ENCODE measurements around the gene NTSR2. TPM values are rescaled to one million over a fixed set of nuclear protein-coding genes. Genes with fewer than 3 reads are reported as not detected.

NTSR2 gene
- total and polyA plus RNA-seq, 4 donors: not detected

- DNase-seq (ENCODE audit: low spot score): no peak
- H3K4me1 ChIP-seq (ENCODE audit: control insufficient read depth in 4 of 4, insufficient read depth in 4 of 4, low read length in 3 of 4): peaks cover 0 to 16% (median 7%) of the 10 kb centered on the region in 4 donors
- 82% methylated on average over 5 of the region's 5 CpGs for WGBS
- no peak overlapping the region for H3K4me3 ChIP-seq (ENCODE audit: low read depth in 1 of 3, low read length in 3 of 3)
- no peak for TF ChIP-seq SP1 (IDR thresholded peaks at IDR 0.05)
- no peak for TF ChIP-seq HNF4G (IDR thresholded peaks at IDR 0.05)
- no peak for TF ChIP-seq REST (IDR thresholded peaks at IDR 0.05)
- no peak for TF ChIP-seq RXRA (IDR thresholded peaks at IDR 0.05)
- no peak for TF ChIP-seq MAX (IDR thresholded peaks at IDR 0.05)
- TF ChIP-seq ZBTB33 (IDR thresholded peaks at IDR 0.05): no peak
- TF ChIP-seq HNF4A (conservative IDR thresholded peaks at IDR 0.05): no peak
- TF ChIP-seq JUND (IDR thresholded peaks at IDR 0.05): no peak
- no peak for TF ChIP-seq TAF1 (conservative IDR thresholded peaks at IDR 0.05)
- TF ChIP-seq GABPA (IDR thresholded peaks at IDR 0.05 in 1 of 2, conservative IDR thresholded peaks at IDR 0.05 in 1 of 2): no peak
- TF ChIP-seq ATF3 (IDR thresholded peaks at IDR 0.05): no peak
- TF ChIP-seq FOXA2 (IDR thresholded peaks at IDR 0.05): no peak
- no peak for TF ChIP-seq EGR1 (IDR thresholded peaks at IDR 0.05; ENCODE audit: low read depth in 2 of 2)
- TF ChIP-seq RAD21 (IDR thresholded peaks at IDR 0.05): no peak
- TF ChIP-seq CTCF (IDR thresholded peaks at IDR 0.05; ENCODE audit: low read depth, low read length, missing input control): no peak
- TF ChIP-seq YY1 (IDR thresholded peaks at IDR 0.05): no peak
- TF ChIP-seq FOXA1 (IDR thresholded peaks at IDR 0.05): no peak
- no peak for TF ChIP-seq NR2F2 (IDR thresholded peaks at IDR 0.05)
- no peaks in the 10 kb centered on the region for H3K27me3 ChIP-seq (ENCODE audit: control insufficient read depth in 4 of 4, insufficient read depth in 4 of 4, low read length in 3 of 4)
- no peak overlapping the region for H3K27ac ChIP-seq (ENCODE audit: low read depth in 1 of 2, low read length in 2 of 2)
- H3K9me3 ChIP-seq (ENCODE audit: control insufficient read depth in 4 of 4, low read length in 3 of 4): no peaks in the 10 kb centered on the region
- H3K9ac ChIP-seq (ENCODE audit: low read depth in 1 of 2, low read length in 2 of 2): no peak overlapping the region
- no peaks in the 10 kb centered on the region for H3K36me3 ChIP-seq (ENCODE audit: control insufficient read depth in 4 of 4, insufficient read depth in 3 of 4, low read depth in 1 of 4, low read length in 3 of 4)
These were observed 21.2 kb upstream of the NTSR2 start for GRCh38 chr2:11691076-11691660.
